Activated CD4-positive, alpha-beta T cell treated with anti-CD3 and anti-CD28 coated beads for 1 hour (primary cell): ENCODE data around the gene DDX24.

Source experiments
- DNase-seq: peaks from one replicate; pipeline ENCODE4 v3.0.0-alpha.2; 2020

Gene DDX24

DNA sequence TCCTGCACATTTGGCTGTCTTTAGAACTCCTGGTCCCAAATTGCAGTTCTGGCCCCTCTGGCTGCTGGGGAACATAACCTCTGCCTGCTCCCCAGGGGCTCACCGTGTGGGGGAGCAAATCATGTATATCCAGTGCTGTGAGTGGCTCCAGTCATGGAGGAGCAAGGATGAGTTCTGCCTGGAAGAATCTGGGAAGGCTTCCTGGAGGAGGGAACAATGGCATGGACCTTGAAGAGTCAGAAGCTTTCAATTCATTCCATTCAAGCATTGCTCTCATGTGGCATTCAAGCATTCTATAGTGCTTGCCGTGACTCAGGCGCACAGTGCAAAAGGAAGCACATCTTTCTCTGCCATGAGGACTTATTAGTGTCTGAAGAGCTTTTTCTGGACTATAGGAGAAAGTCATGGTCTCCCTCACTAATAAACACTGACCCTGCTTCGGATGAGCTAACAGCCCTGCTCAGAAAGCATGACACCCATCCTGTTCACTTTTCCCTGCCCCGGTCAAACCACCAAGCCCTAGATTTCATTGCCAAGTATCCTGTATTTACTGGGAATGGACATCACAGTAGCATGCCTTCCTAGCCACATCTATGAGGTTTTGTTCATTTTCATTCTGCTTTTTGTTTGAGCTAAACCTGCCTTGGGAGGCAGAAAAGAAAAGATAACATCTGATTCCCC lies 33.0 kb upstream of the DDX24 start:
- DNase-seq, result no peak

DNA sequence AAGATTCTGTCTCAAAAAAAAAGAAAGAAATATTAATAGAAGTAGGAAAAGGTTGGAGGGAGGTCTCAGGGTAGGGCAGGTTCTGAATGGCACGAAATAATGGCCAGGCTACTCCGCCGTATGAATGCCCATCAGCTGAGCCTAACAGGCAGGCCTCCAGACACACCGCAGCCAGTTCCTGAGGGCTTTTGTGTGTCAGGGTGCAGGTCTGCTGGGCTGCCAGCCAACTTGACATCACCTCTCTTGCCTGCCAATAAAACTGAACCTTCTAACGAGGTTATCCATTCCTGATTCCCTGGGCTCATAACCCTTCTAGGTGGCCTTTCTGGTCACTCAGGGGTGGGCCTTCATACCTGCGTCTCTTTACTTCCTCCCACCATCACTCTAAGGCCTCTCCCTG lies 32.5 kb upstream of the DDX24 start:
- no peak for DNase-seq

DNA sequence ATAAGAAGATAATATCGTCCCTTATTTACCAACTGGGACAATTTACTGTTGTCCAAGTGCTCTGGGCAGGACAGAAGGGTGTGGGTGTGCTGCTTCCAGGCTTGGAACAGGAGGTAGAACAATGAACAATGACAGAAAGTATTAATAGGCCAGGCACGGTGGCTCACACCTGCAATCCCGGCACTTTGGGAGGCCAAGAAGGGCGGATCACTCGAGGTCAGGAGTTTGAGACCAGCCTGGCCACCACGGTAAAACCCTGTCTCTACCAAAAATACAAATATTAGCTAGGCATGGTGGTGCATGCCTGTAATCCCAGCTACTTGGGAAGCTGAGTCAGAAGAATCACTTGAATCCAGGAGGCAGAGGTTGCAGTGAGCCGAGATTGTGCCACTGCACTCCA lies 32.1 kb upstream of the DDX24 start:
- no peak for DNase-seq

DNA sequence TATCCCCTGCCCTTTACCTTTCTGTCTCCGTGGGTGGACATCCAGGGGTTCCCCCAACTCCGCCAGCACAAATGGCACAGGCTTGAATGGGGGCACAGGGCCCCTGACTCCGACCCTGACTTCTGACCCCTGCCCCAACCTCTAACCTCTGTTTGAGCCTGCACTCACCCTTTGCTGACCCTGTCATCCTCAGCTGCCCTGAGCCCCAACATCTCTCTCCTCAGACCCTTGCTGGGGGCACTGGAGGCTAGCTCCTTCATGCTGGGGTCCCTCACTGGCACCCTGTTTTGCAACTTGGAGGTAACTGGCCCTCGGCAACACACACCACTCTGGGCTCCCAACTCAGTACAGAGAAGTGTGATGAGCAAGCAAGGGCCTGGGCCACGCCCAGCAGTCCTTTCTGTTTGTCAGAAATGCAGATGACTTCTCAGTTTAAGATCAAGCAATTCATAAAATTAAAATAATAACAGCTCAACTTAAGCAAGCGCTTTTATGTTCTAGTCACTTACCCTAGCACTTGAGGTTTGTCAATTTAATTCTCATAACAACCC lies 31.6 kb upstream of the DDX24 start:
- no peak for DNase-seq

DNA sequence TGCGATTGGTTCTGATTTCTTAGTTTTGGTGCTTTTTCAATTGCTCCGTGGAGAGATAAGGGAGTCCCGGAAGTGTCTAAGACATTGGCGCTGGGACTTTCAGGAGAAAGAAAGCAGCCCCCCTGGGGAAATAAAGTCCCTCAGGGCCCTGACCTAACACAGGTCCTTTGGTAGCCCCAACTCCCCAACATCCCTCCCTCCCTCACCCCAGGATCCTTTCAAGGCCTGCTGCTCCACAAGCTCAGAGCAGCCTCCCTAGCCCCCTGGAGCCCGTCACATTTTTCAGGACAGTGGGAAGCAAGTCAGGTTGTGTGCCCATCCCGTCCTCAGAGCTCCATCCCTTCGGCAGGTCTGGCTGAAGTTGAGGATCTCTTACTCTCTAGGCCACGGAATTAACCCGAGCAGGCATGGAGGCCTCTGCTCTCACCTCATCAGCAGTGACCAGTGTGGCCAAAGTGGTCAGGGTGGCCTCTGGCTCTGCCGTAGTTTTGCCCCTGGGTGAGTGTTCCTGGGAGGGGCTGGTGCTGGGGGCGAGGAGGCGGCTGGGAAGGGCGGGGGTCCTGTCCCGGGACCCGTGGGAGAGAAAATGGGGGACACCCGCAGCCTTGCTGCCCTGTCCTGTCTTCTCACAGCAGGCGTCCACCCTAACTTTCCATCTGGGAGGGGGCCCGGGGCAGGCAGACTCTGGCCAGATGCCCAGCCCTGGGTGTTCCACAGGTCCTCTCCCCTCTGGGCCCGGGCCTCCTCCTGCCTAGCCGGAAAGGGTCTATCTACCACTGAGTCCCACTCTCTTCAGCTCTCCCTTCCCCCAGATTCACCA lies 30.5 kb upstream of the DDX24 start:
- no peak for DNase-seq

DNA sequence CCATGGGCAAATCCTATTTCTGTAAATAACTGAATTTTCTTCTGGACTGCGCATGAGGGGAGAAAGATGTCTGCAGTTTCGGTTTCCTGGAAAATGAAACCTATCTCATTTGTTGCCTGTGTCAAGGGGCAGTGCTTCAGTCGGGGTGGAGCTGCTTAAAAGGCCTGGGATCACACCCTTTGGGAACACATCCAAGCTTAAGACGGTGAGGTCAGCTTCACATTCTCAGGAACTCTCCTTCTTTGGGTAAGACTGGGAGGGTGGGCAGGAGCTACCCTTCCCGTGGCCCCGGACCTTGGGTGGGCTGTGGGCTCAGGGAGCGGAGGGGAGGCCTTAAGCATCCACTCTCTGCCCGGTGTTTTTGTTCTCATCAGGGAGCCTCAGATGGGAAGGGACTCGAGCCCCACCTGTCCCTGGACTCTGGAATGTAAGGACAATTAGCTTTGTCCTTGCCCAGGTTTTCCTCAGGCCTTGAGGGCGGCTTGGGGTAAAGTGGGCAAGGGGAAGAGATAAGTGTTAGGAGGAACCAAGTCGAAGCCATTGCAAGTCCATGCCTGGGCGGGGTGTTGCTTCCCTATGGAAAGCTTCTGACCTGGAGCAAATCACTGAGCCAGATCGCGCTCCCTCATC lies 29.7 kb upstream of the DDX24 start, which contains the start of gene IFI27:
TSS of gene IFI27 (plus strand) at position 185 of the 630 bp plus-strand sequence.
- DNase-seq, result no peak

DNA sequence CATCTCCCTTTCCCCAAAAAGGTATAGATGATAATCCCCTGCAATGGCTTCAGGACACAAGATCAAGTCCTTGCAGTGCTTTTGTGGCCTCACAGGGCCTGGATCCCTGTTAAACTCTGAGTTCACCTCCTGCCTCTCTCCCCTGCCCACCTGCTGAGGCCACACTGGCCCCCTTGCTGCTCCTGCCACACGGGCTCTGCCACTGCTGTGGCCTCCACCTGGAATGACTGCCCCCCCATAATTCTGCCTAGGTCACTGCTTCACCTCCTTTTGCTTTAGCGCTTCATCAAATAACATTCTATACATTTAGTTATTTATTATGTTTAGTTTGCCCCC lies 28.9 kb upstream of the DDX24 start:
- no peak for DNase-seq

DNA sequence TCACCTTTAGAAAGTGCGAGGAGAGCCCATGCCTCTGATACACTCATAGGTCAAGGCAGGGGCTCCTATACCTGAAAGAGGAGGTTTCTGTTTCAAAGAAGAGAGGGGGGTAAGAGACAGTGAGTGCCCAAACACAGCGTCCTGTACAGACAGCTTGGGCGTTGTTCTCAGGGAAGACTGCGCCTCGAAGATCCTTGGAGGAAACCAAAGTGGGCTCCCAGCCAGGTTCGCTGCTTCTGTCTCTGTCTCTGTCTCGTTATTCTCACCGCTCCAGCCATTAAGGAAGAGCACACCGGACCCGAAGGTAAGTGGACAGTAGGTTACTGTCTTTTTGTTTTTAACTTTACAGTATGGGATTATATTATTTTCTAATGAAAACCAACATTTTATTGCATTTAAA lies 23.7 kb upstream of the DDX24 start:
- DNase-seq, result no peak

DNA sequence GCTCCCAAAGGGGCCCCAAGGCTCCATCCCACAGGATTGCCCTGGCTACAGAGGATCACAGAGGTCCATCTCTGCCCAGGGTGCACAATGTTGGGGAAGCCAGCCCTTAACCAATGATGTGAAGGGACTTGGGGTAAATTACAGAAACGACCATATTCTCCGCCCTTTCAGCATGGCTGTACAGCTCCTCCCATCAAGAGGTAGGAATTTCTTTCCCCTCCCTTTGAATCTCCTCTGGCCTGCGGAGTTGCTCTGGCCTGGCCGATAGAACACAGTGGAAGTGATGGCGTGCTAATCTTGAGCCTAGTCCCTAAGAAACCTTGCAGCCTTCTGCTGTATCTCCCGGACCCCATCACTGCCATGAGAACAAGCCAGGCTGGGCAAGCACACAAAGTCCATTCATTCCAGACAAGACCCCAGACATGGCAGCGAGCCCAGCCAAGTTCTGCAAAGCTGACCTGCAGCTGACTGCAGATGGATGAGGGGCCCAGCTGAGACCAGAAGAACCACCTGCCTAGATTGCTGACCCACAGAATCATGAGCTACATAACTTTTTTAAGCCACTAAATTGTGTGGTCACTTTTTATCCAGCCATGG lies 22.6 kb upstream of the DDX24 start:
- no peak for DNase-seq

DNA sequence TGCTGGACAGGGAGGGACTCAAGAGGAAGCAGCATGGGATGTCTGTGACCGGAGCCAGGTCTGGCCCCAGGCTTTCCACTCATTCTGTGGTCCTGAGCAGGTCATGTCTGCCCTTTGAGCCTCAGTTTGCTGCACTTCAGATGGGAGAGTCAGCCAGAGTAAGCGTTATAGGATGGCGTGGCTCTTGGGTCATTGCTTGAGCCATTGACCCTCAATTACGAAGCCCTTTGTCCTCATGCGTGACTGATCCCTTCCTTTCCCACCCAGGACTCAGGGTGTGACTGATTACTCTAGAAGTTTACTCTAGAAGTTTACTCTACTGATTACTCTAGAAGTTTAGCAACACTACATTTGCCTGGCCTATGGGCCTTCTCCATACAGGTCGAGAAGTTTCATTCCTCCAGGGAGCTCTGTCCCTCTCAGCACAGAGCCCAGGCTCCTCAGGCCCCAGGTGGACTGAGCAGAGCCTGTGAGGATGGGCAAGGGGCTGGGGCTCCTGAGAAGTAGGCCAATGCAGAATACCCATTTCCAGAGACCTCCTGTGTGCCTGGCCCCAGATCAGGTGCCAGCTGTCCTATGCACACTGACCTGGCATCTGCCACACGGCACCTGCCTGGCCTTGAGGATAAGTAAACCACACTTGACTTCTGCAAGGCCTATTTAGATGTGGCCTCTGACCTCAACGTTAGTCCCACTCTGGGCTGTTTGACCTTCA lies 21.9 kb upstream of the DDX24 start:
- DNase-seq, result no peak

DNA sequence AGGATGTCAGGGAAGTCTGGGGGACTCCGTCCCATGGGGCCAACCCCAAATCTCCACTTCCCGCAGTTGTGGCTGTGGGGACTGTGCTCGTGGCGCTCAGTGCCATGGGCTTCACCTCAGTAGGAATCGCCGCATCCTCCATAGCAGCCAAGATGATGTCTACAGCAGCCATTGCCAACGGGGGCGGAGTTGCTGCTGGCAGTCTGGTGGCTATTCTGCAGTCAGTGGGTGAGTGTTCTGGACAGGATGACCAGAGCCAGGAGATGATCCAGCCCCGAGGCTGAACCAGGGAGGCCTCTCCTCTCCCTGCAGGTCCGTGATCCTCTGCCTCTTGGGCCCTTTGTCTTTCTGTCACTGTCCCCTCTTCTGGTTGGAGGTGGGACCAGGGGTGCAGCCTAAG lies 20.7 kb upstream of the DDX24 start:
- DNase-seq, result no peak

DNA sequence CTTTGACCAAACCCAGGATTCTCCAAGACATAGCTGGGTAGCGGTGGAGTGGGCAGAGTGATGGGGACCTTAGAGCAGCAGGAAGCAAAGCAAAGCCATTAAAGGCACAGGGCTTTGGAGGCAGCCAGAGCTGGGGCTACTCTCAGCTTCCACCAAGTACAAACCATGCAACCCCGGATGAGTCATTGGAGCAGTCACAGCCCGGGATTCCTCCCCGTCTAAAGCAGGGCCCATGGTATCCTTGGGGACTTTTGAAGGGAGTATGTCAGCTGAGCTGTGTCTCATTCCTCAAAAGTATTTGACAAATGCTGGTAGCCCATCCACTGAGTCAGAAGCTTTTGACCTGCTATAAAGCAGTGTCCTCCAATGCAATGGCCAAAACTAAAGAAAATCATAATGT lies 19.8 kb upstream of the DDX24 start:
- no peak for DNase-seq

DNA sequence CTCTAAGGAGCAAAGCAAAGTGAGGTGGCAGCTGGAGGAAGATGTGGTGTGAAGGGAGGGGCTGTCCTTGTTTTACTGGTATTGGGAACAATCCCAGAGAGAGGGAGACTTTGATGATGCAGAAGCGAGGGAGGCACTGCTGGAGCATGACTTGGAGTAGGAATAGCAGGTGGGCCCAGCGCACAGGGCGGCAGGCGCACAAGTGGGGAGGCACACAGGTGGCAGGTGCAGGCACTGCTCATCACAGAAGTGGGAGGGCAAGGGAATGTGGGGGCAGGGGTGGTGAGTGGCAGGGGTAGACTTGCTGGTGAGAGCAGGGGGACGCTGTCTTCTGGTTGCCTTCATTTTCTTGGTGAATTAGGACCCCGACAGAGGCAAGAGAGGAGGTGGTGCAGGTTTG lies 18.0 kb upstream of the DDX24 start:
- no peak for DNase-seq

DNA sequence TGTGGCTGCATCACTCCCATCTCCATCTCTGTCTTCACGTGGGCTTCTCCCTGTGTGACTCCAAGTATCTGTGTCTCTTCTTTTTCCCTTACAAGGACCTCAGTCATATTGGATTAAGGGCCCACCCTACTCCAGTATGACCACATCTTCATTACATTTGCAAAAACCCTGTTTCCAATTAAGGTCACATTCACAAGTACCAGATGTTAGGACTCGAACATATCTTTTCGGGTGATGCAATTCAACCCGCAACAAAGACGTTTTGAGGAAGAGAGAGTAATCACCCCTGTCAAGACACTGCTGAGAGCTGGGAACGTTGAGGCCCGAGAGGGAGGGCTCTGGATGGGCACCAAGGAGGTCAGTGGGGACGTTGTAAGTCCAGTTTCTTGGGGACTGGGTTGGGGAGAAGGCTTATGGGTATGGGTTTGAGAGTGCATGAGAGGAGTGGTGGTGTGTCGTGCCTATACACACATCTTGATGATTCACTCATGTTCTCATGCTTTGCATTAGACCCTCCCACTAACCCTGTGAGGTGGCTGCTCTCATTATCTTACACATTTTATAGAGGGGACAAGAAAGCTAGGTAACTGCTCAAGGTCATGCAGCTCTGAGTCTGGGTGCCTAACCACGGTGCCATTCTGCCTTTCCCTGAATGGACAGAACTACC lies 17.5 kb upstream of the DDX24 start:
- DNase-seq, result no peak

DNA sequence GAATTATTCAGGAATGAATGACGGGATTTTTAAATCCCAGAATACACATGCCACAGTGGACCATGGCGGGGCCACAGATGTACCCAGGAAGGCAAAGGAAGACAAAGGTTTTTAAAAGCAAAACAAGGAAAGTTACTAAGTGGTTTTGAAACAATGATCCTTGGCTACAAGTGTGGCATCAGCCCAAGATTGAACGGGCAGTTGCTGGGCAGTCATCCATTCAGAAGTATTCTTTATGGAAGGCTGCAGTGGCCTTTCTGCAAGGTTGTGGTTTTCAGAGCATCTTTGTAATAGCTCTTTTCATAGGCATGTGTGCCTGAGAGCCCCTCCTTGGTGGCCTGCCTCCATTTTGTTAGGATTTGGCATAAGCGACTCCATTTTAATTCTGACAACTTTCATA lies 16.1 kb upstream of the DDX24 start:
- DNase-seq, result no peak

DNA sequence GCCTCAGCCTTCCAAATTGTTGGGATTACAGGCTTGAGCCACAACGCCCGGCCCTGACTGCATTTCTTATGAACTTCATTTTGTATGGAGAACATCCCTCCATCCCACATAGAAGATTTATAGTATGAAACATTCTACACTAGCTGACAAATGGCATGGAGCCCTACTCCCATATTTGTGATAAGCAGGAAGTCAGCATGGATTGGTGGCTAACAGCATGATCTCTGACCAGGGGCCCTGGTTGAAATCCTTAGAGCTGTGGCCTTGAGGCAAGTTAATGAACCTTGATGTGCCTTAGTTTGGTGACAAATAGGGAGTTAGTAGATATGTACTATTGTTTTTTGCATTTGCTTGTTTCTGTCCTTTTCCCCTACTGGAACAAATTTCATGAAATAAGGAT lies 12.4 kb upstream of the DDX24 start:
- DNase-seq, result no peak

DNA sequence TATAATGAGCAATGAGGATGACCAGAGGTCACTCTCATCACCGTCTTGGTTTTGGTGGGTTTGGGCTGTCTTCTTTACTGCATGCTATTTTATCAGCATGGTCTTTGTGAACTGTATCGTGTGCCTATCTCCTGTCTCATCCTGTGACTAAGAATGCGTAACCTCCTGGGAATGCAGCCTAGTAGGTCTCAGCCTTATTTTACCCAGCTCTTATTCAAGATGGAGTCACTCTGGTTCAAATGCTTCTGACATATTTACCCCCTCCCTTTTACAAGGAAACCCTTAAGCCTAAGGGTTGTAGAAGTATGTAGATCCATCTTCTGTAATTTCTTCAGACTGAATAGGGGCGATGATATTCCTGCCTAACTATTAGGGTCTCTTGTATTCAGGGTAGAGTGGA lies 8.5 kb upstream of the DDX24 start:
- DNase-seq, result no peak

DNA sequence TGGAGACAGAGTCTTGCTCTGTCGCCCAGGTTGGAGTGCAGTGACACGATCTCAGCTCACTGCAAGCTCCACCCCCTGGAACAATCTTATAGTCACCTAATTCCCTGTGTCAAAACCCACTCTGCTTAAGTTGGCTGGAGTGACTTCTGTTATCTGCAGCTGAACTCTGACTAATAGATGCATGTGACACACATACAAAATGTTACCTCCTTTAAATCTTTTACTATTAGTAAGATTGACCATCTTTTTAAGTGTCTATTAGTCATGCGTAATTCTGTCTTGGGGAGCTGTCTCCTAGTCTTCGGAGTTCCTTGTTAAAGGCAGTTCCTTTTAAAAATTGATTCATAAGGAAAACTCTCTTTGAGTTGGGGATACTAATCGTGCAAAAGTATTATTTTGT lies 7.5 kb upstream of the DDX24 start:
- no peak for DNase-seq

DNA sequence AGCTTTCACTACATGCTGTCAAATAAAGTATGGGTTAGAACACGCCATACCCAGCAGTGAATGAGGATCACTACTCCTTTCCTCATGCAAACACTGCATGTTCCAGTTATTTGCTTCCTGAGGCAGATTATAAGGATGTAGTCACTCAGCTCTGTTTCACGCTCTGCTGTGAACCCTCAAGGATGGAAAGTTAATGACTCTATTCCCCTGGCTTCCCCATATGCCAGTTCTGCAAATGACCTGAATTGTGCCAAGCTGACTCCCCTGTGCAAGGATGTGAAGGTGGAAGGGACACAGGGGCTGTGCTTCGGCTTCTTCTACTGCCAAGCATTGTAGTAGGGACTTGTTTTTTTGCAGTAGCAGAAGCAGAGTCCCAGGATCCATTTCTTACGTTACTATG lies 6.9 kb upstream of the DDX24 start:
- no peak for DNase-seq

DNA sequence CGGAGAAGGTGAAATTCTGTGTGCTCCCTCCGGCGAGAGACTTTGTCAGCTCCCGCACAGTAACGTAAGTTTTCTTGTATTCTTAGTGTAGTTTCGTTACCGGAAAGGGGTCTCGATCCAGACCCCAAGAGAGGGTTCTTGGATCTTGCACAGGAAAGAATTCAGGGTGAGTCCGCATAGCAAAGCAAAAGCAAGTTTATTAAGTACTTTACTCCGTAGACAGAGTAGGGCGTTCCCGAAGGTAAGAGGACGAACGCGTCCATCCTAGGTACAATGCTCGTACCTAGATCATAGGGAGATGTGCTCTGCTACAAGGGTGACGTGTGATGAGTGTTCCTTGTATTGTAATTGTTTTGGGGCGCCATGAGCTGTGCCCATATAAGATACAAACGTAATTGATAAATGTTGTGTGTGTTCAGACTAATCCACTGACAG lies 401 bp upstream of the DDX24 start:
- DNase-seq, result no peak

DNA sequence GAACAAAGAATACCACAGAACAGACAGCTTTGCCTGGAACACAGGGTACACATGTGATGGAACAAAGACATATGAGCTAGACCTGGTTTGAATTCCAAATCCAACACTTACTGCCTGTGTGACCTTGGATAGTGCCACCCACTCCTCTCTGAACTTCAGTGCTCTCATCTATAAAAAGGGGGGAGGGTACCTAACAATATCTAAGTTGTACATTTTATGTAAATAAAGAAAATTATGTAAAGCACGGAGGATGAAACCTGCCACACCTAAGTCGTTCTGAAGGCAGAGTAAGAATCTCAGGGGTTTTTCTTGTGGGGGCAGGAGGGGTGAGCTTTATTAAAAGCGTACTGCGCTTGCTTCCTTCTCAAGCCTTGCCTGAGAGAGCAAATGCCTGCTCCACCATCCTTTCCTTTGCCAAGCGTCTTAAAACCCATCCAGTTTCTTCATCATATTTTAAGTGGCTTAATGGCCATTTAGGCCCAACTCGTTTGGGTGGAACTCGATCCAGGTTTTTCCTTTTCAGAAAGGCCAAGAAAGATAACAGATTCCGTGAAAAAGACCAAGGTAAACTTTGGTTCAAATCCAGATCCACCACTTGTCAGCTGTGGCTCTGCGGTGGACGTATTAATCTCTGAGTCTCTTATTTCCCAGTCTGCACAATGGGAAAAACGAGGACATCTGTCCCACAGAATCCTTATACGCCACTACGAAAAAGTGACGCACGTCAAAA lies 946 bp downstream of the DDX24 start:
- no peak for DNase-seq

DNA sequence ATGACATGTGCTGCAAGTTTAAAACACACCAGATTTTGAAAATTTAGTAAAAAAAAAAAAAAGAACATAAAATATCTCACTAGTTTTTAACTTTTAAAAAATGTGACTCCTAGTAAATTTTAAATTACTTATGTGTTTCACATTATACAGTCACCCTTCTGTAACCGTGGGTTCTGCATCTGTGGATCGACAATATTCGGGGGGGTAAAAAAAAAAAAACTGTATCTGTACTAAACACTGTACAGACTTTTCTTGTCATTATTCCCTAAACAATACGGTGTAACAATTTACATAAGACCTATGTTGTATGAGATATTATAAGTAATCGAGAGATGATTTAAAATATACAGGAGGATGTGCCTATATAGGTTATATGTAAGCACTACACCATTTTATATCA lies 3.2 kb downstream of the DDX24 start:
- DNase-seq, result no peak
